Endodermal cell (in vitro differentiated cells): ENCODE results near the gene HTRA2. TPM values are rescaled to one million over a fixed set of nuclear protein-coding genes. Genes with fewer than 3 reads are reported as not detected.
A peak's percentile ranks its signal among the peaks of the same experiment; 100 is the strongest.

Experiments
- DNase-seq: peaks from one replicate; pipeline ENCODE4 v3.0.0-alpha.2; 2017
- H3K27ac ChIP-seq: 2 replicates; pipeline ENCODE4 v1.5.1; 2013; ENCODE audit warnings: mild to moderate bottlenecking, low read depth, low read length, moderate library complexity
- H3K27me3 ChIP-seq: 2 replicates; pipeline ENCODE4 v1.6.1; 2013; ENCODE audit warnings: mild to moderate bottlenecking, low read length, moderate library complexity; ENCODE audit not compliant: insufficient read depth, control insufficient read depth, poor library complexity, severe bottlenecking
- H3K36me3 ChIP-seq: 2 replicates; pipeline ENCODE4 v1.7.0; 2013; ENCODE audit warnings: mild to moderate bottlenecking, low read length, moderate library complexity; ENCODE audit not compliant: control insufficient read depth, insufficient read depth
- H3K4me1 ChIP-seq: one replicate; pipeline ENCODE4 v1.7.0; 2013; ENCODE audit warnings: low read length; ENCODE audit not compliant: control insufficient read depth, insufficient read depth
- H3K4me3 ChIP-seq: 2 replicates; pipeline ENCODE4 v1.5.1; 2013; ENCODE audit warnings: mild to moderate bottlenecking, low read length, moderate library complexity
- H3K9ac ChIP-seq: 2 replicates; pipeline ENCODE4 v1.6.1; 2013; ENCODE audit warnings: mild to moderate bottlenecking, low read length, moderate library complexity; ENCODE audit not compliant: poor library complexity, severe bottlenecking; ENCODE audit errors: extremely low read depth
- H3K9me3 ChIP-seq: 2 replicates; pipeline ENCODE4 v1.6.1; 2013; ENCODE audit warnings: mild to moderate bottlenecking, low read length, moderate library complexity; ENCODE audit not compliant: control insufficient read depth
- H3K27ac Mint-ChIP-seq: 2 replicates; pipeline ENCODE4 v1.8.0; 2020; ENCODE audit warnings: mixed read lengths
- H3K27me3 Mint-ChIP-seq: 2 replicates; pipeline ENCODE4 v1.8.0; 2021; ENCODE audit warnings: mild to moderate bottlenecking, mixed read lengths; ENCODE audit not compliant: insufficient read depth
- H3K36me3 Mint-ChIP-seq: 2 replicates; pipeline ENCODE4 v1.8.0; 2020; ENCODE audit warnings: low read depth, mixed read lengths
- H3K4me1 Mint-ChIP-seq: 2 replicates; pipeline ENCODE4 v1.8.0; 2020; ENCODE audit warnings: mixed read lengths
- H3K4me3 Mint-ChIP-seq: 2 replicates; pipeline ENCODE4 v1.8.0; 2020; ENCODE audit warnings: mild to moderate bottlenecking, moderate library complexity, mixed read lengths
- H3K9me3 Mint-ChIP-seq: 2 replicates; pipeline ENCODE4 v1.8.0; 2020; ENCODE audit warnings: mild to moderate bottlenecking, mixed read lengths
- CTCF ChIP-seq: fragments of 200-600 bp; sonication (generic); conservative IDR thresholded peaks from 2 replicates; pipeline ENCODE4 v1.5.0; 2021; ENCODE audit warnings: antibody characterized with exemption, mild to moderate bottlenecking
- WGBS, 2 experiments: methylation state at CpG; one replicate each; pipeline versions ENCODE4 v1.1.5 to v1.1.7; 2013; ENCODE audit warnings: missing lambda C conversion rate in 2 of 2, mixed read lengths in 1 of 2; ENCODE audit not compliant: insufficient coverage in 1 of 2, insufficient read length in 1 of 2; 5-methylcytosine and 5-hydroxymethylcytosine counted together
- total RNA-seq, 2 donors: library from RNA; stranded (reverse); fragmentation: NEBNext Ultra II Directional in 1 of 2; extraction: Animal tissue kit (Norgen Biotek cat#: 25700) in 1 of 2; gene quantifications; 2 replicates in 1 of 2; 3 replicates in 1 of 2; pipeline ENCODE4 v1.2.1, GENCODE V29; 2021

Gene HTRA2
- total RNA-seq, 2 donors from 2014 or later, result 32.8 to 38.9 TPM

DNA sequence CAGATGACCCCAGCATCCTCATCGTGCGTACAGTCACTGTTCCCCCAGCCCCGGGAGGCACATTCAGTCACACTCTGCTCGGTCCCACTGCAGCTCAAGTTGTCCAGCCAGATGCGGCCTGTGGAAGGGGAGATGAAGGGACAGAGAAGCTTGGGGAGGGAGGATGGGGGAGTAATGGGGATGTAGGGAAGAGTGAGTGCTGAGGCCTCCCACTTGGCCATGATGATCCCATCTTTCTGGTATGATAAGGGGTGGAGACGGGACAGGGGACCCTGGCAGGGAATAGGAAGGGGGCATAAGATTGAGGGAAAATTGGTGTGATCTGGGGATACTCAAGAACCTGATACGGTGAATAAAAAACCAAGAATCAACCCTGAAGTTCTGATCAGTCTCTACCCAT, 20.5 kb downstream of the HTRA2 start:
- H3K36me3 ChIP-seq, result no peaks in the 10 kb centered on the region
- H3K4me3 Mint-ChIP-seq, result no peak overlapping the region
- H3K4me3 ChIP-seq, result no peak overlapping the region
- peaks cover 75% of the 10 kb centered on the region for H3K27me3 Mint-ChIP-seq
- H3K36me3 Mint-ChIP-seq, result no peaks in the 10 kb centered on the region
- no peaks in the 10 kb centered on the region for H3K9me3 ChIP-seq
- no peaks in the 10 kb centered on the region for H3K9me3 Mint-ChIP-seq
- 90 to 97% methylated on average over 4 to 7 of the region's 7 CpGs for WGBS, 2 experiments
- DNase-seq, result peak; percentile 44
- TF ChIP-seq CTCF, result no peak
- peaks cover 73% of the 10 kb centered on the region for H3K27me3 ChIP-seq
- H3K27ac ChIP-seq, result no peak overlapping the region
- H3K4me1 Mint-ChIP-seq, result peaks cover 19% of the 10 kb centered on the region
- no peaks in the 10 kb centered on the region for H3K4me1 ChIP-seq
- H3K9ac ChIP-seq, result no peak overlapping the region
- no peak overlapping the region for H3K27ac Mint-ChIP-seq

- Mint-ChIP-seq H3K9me3 (no peaks in the 10 kb centered on the region), H3K27ac (no peak overlapping the region), H3K27me3 (peaks cover 81% of the 10 kb centered on the region), H3K4me3 (no peak overlapping the region), H3K4me1 (peaks cover 13% of the 10 kb centered on the region), H3K36me3 (peaks cover 2% of the 10 kb centered on the region)
- Histone ChIP-seq H3K27me3 (peaks cover 86% of the 10 kb centered on the region), H3K9me3 (no peaks in the 10 kb centered on the region), H3K27ac (no peak overlapping the region), H3K4me3 (no peak overlapping the region), H3K36me3 (no peaks in the 10 kb centered on the region), H3K9ac (no peak overlapping the region), H3K4me1 (no peaks in the 10 kb centered on the region)
- peak; percentile 8 for DNase-seq
- no peak for TF ChIP-seq CTCF
Observed at GRCh38 chr2:74551530-74551929, 21.8 kb downstream of the HTRA2 start.

GRCh38 chr2:74551942-74552913, 22.5 kb downstream of the HTRA2 start:
- H3K4me1 Mint-ChIP-seq, result peaks cover 13% of the 10 kb centered on the region
- Histone ChIP-seq H3K36me3 (no peaks in the 10 kb centered on the region), H3K27me3 (peaks cover 91% of the 10 kb centered on the region), H3K27ac (no peak overlapping the region), H3K4me1 (no peaks in the 10 kb centered on the region), H3K9ac (no peak overlapping the region), H3K4me3 (no peak overlapping the region), H3K9me3 (no peaks in the 10 kb centered on the region)
- no peak for TF ChIP-seq CTCF
- DNase-seq, result peak; percentile 30
- peaks cover 86% of the 10 kb centered on the region for H3K27me3 Mint-ChIP-seq
- no peak overlapping the region for H3K27ac Mint-ChIP-seq
- WGBS, 2 experiments, result 91 to 92% methylated on average over 16 to 21 of the region's 21 CpGs
- H3K4me3 Mint-ChIP-seq, result no peak overlapping the region
- H3K36me3 Mint-ChIP-seq, result peaks cover 6% of the 10 kb centered on the region
- no peaks in the 10 kb centered on the region for H3K9me3 Mint-ChIP-seq
